Stimulated activated naive CD8-positive, alpha-beta T cell treated with anti-CD3 and anti-CD28 coated beads, Interleukin-15, Interleukin-2, amounts not matched to agents 100 U/mL and 50 U/mL, for 24 hours (primary cell): ENCODE measurements around the gene PLEKHM1.

Source experiments
- ATAC-seq: fragments of 150-1000 bp; cut with Tn5 transposase; one replicate; pipeline ENCODE4 v1.10.0; 2021
- DNase-seq: peaks from one replicate; pipeline ENCODE4 v3.0.0; 2021

The PLEKHM1 gene

DNA sequence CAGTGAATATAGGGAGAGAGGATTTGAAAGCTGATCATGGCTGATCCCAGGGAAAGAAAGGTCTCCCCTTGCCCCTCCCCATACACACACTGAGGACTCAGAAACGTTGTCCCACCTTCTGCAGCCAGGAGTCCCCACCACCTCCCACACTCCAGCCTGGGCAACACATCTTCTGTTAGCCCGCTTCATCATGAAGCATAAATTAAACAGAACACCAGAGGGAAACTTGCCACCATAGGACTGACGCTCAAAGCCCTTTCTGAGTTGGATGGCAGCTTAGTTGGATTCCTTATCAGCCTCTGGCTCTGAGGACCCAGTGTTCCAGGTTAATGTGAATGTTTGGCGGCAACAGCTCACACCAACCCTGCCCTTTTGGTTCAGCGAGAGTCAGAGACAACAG, 91.7 kb downstream of the PLEKHM1 start:
- DNase-seq (no peak), ATAC-seq (no peak)

DNA sequence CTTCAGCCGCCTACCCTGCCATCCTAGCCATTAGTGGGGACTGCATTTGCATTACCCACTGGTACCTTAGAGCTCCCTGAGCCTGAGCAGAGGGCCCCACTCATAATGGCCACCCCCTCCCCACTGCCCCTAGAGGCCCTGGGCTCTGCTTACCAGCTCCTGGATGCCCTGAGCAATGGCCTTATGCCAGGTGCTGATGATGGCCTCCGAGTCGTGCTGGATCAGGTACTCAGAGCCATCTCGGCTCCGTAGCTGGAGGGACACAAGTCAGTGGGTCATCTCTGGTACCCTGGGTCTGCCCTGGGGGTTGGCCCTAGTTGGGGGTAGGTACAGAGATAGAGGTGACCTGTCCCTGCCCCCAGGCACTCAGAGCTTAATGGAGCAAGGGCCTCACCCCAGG, 92.7 kb downstream of the PLEKHM1 start:
- no peak for DNase-seq
- no peak for ATAC-seq

DNA sequence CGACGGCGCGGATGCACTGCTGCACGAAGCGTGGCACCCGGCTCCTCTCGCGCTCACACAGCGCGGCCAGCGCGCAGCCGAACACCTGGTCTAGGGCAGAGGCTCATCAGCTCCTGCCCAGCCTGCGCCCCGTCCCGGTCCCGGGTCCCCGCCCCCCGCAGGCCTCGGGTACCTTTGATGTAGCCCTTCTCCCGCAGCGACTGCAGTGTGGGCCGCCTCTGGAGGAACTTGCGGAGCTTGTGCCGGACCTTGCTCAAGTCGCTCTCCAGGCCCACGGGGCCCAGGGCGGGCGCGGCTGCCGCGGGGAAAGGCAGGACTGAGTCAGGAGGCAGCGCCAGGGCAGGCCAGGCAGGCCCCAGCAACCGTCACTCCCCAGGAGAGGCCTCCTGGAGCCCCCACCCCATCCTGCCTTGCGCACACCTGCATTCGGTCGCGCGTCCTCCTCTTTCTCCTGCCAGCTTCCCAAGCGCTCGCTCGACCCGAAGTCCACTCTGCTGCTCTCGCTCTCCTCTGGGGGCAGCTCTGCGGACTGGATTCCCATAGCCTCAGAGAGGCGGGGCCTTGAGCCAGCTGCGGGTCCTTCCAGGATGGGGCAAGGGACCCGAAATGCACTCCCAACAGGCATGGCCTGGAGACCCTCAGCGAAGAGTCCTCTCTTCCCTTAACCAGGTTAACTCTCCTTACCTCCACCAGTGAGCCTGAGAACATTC, 93.9 kb downstream of the PLEKHM1 start:
- ATAC-seq (no peak), DNase-seq (no peak)

DNA sequence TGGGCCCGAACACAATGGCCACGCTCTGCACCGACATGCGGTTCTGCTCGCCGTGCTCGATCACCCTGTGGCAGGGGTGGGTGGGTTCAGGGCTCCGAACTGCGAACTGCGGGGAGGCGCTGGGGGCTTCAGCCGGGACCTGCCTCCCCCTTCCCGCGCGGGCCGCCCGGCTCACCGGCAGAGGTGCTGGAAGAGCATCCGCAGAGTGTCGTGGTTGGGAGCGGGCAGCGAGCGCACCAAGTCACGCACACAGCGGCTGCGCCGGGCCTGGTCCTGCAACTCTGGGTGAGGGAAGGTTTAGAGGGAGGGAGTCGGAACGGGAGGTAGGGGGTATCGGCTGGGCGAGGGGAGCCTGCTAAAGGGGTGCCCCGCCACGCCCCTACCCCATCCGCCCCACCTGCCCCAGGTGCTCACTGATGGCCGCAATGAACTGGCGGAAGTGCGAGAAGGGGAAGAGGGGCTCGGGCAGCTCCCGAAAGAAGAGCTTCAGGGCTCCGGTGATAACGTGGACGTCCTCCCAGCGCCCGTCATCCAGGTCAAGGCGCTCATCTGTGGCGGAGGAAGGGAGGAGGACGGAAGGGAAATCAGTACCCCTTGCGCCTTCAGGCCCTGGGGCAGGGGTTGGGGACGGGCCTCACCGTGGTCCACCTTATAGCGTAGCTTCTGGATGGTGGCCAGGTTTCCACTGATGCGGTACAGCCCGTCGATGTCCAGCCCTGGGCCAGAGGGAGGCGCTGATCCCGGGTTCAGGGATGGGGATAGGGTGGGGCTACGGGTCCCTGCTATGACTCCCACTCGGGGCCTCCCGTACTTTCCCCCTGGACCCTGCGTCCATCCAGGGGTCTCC, 94.7 kb downstream of the PLEKHM1 start:
- ATAC-seq (no peak), DNase-seq (no peak)

DNA sequence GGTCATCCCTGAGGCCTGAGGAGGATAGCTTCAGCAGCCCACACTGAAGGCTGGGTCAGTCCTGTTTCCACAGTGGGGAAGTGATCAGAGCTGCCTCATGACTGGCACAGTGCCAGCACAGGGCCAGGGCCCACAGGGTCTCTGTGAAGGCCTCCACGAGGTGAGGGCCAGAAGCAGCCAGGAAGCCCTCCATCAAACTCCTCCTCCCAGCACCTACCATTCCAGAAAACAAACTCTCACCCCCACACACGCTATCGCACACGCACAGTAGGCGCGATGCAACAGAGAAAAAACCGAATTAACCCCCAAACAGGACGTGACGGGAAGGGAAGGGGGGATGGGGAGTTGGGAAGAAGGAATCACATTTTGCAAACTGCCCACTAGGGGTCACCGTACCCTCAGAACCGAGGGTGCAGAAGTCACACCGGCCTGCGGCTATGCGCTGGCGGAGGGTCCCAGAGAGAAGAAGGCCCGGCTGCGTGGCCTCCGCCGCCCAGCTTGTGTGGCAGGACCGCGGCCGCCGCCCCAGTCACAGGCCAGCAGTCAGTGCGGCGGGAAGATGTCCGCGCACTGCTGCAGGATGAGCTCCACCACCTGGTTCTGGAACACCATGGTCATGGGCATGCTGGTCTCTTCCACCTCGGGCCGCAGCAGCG, 95.5 kb downstream of the PLEKHM1 start:
- ATAC-seq, result peak; percentile 24
- peak; percentile 60 for DNase-seq

DNA sequence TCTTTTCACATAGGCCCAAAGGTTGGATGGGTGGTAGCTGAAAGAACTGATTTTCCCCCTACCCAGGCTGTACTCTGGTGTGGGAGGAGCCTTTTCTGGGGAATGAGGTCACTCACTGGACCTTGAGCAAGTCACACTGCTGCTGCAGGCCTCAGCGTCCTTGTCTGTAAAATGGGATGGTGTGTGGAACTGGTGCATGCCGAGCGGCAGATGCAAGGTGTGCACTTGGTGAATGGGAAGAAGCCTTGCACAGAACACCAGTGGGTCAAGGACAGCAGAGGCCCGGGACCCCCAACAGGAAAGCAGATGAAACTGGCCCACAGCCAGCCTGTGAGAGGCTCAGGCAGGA, 96.0 kb downstream of the PLEKHM1 start:
- ATAC-seq (no peak), DNase-seq (no peak)

DNA sequence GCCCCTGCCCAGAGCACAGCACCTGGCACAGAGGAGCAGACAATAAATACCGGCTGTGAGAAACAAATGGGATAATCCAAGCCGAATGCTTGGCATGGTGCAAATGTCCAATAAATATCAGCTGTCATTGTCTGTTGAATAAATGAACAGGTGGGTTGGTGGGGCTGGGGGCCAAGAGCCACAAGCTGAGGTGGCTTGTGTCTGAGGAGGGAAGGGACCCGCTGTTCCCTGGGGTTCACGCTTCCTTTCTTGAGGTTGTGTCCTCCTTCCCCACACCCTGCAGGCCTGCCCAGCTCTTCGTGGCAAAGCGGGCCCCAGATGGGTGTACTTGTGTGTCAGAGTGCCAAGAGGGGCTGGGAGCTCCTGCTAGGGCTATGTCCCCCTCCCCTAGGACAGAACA, 96.4 kb downstream of the PLEKHM1 start:
- ATAC-seq (no peak), DNase-seq (no peak)

DNA sequence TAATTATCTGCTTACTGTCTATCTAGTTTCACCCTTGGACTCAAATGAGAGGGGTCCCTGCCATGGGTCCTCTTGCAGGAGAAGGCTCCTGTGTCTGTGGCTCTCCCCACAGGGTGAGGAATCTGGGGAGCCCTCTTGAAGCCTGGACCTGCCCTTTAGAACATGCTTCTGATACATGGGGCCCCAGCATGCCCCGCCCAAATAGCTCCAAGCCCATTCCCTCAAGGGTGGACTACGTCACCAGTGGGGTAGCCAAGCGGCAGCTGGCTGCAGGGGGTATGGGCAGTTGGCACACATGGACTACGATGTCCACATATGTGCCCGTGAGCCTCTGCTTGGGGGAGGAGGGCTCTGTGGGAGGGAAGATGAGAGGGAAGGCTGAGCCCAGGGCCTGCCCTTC, 97.1 kb downstream of the PLEKHM1 start:
- ATAC-seq (no peak), DNase-seq (no peak)

DNA sequence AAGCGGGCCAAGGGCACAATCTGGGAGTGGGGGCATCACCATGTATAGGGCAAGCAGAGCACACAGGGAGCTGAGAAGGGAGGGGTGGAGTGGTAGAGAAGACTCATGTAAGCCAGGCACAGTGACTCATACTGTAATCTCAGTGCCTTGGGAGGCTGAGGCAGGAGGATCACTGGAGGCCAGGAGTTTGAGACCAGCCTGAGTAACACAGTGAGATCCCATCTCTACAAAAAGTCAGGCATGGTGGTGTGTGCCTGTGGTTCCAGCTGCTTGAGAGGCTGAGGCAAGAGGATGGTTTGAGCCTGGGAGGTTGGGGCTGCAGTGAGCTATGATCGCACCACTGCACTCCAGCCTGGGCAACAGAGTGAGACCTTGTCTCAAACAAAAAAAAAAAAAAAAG, 98.6 kb downstream of the PLEKHM1 start:
- DNase-seq, result no peak
- no peak for ATAC-seq

DNA sequence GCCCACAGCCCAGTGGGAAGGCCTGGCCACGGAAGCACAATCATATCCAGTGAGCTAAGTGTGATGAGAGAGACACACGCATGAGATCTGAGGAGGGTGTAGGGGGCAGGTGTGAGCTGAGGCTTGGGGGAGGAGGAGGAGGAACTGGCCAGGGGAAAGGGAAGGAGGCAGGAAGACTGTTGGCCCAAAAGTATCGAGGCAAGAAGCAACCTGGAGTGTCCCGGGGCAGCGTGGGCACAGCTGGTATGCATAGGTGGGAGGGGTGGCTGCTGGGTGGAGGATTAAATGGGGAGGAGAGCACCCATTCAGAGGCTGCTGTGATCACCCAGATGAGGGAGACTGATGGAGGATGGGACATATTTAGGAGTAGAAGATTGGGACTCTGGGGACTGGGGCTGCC, 99.2 kb downstream of the PLEKHM1 start:
- DNase-seq (no peak), ATAC-seq (no peak)

DNA sequence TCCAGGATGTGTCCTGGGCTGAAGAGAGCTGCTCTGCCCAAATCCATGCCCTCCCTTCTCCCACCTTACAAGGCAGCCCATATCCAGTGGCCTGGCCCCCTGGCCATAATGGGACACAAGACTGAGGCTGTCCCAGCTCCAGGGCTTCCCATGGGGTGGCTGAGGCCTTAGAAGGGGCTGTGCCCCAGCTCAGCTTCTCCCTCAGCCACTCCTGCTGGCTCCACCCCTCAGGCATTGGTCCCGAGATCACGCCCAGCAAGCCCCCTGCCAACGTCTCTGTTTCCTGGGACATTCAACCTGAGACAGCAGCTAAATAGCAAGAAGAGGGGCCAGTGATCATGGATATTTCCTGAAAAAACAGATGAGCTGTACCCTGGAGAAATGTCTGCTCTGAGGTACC, 101.2 kb downstream of the PLEKHM1 start:
- DNase-seq, result no peak
- no peak for ATAC-seq

DNA sequence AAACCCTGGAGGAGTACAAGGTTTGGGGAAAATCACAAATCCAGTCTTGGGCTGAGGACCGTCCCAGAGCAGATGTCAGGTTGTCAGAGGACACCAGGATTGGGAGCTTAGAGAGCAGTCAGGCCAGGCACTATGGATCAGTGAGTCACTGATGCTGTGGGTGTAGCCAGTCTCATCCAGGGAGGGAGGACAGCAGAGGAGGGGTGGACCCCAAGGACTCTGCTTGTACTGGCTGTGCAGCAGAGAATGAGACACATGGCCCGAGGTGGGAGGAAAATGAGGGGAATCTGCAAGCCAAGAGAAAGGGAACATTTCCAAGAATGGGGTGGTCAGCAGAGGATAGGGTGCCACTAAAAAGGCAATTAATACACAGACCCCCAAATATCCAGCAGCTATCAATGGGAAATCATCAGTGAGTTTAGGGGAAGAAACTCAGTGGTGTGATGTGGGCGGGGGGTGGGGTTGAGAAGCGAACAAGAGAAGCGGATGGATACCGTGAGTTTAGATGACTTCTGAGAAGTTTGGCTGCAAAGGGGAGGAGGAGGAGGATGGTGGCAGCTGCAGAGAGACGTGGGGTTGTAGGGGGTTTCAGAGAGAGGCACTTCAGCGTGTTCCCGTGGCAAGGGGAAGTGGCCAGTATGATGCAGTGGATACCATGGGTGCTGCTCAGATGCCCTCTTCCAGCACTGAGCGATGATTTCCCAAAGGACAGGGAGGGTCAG, 101.8 kb downstream of the PLEKHM1 start:
- ATAC-seq, result no peak
- DNase-seq, result no peak

DNA sequence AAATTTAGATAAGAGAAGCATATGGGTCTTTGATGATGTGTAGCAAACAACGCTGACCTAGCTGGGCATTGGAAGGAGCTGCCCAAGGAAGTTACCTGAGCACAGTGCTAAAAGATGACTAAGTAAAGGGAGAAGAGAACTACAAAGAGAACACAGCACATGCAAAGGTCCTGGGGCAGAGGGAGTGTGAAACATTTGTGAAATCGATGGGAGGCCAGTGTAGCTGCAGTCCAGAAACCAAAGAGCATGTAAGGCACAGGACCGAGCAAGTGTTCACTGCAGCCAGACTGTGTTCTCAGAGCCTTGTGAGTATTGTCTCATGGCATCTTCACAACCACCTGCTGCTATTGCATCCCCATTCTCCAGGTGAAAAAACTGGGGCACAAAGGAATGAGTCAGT, 102.8 kb downstream of the PLEKHM1 start:
- ATAC-seq, result no peak

DNA sequence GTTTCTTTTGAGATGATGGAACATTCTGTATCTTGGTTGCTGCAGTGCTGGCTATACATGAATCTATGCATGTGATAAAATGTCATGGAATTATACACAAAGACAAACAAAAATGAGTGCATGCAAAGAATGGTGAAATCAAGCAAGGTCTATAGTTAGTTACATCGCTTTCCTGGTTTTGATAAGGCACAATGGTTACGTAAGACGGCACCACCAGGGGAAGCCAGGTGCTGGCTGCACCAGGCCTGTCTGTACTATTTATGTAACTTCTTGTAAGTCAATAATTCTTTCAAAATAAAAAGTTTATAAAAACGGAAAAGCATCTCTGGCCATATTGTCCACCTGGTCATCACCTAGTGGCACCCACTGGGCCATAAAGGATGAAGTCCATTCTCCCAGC, 104.3 kb downstream of the PLEKHM1 start:
- no peak for DNase-seq

More for the DNA sequence above, 102.8 kb downstream of the PLEKHM1 start:
- DNase-seq, result no peak

More for the DNA sequence above, 104.3 kb downstream of the PLEKHM1 start:
- no peak for ATAC-seq
